ENCODE measurements around the gene MROH2B.

MROH2B gene

DNA sequence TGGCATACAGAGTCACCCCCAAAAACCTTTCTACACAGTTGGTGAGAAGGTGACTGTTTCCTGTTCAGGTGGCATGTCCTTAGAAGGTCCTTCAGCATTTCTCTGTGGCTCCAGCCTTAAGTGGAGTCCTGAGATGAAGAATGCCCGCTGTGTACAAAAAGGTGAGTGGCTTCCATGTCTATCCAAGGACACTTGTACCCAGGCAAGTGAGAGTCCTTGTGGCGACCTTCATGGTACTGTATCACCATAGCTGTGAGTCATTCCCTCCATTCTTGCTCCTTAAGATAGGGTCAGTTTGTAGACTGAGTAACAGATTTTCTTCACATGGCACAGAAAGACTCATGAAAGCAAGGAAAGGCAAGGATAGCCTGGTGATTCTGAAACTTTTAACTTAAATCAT, 98.7 kb downstream of the MROH2B start:
- no peak for DNase-seq (ENCODE audit: low read depth)

DNA sequence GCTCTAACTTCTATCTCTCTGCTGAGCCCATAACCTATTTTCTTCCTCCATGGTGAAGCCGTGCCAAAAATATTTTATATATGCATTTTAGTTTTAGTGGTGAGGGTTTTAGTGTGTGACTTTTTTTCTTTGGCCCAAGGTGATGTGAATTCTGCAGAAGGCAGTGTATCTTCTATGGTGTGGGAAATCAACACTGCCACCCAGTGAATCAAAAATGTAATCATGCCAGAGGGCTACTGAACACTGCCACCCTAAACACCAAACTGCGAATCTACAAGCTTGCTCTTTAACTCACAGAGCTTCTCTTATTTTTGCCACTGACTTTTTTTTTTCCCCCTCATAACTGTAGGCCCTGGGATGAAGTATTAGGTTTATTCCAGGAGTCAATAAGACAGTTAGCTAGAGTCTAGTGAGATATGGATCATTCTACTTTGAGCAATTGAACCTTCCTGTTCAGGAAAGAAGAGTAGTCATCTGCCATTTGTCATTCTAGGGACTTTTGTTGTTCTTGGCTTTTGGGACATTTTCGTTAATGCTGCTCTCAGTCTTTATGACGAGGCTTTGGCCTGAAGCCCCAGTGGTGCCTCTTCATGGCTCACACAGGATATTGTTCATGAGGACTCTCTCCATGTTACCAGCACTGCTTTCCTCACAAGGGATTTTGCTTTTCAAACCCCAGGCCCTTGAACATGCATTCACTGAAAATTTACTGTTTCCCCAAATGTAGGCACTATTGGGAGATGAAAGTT, 108.8 kb downstream of the MROH2B start:
- DNase-seq (ENCODE audit: low read depth), result no peak

DNA sequence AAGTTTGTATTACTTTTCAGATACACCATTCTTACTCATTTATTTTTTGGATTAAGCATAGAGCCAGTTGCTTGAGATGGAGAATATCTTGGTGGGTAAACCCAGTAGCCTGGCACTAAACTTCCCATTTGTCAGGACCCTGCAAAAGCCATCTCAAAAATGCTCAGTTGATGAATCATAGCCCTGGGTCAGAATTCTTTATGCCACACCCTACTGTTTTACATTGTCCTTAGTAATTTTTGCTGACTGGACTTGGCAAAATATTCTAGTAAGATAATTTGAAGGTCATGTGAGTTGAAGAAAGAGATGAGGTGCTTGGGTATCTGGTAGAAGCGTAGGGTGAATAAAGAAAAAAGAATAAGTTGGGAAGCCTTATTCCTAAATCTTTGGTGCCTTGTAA, 111.1 kb downstream of the MROH2B start:
- DNase-seq (ENCODE audit: low read depth), result no peak

DNA sequence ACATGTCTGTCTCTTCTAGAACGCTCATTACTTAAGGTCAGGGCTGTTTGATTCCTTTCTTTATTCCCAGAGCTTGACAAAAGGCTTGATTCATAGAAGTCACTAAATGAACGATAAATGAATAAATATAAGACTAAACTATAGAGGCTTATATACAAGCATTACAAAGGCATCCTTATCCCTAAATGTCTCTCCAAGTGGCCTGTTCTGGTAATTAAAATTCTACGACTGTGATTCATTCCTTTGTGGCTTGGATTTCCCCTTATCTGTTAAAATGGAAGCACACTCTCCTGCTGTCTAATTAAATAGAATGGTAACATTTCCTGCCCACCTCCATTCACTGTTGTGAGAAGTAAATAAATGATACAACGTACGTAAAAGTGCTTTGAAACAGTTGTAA, 112.3 kb downstream of the MROH2B start:
- DNase-seq (ENCODE audit: low read depth), result no peak

DNA sequence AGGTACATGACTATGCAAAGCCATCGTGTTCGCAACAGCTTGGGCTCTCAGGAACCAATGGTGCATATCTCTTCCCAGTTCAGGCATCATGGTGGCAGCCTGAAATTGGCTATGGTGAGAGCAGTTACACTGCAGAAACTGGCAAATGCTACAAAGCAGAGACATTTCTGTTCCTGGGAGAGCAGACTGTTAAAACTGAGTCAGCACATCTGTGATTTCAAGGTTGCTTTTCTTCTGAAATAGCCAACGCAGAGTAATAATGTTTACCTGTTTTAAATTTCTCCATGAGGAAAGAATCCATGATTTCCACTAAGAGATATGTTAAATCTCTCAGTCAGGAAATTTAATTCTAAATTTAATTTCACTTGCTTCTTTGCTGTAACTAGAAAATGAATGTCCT, 114.1 kb downstream of the MROH2B start:
- no peak for DNase-seq (ENCODE audit: low read depth)

DNA sequence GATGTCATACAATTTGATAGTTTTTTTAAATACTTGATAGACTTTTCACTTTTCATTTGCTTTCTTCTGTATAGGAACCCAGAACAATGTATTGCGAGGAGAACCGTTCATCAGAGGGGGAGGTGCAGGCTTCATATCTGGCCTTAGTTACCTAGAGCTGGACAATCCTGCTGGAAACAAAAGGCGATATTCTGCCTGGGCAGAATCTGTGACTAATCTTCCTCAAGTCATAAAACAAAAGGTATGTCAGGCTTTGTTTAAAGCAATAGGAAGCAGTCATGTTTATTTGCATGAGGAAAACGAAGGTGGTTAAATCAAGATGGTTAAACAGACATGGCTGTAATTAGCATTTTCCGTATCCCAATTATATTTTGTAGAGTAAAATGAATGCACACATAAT, 115.8 kb downstream of the MROH2B start:
- no peak for DNase-seq (ENCODE audit: low read depth)
